ENCODE data around the gene TMOD2. TPM values are rescaled to one million over a fixed set of nuclear protein-coding genes. Genes with fewer than 3 reads are reported as not detected.
A peak's percentile ranks its signal among the peaks of the same experiment; 100 is the strongest.

Gene TMOD2
- total RNA-seq, 1 experiment from 2014 or later: 0.52 TPM

DNA sequence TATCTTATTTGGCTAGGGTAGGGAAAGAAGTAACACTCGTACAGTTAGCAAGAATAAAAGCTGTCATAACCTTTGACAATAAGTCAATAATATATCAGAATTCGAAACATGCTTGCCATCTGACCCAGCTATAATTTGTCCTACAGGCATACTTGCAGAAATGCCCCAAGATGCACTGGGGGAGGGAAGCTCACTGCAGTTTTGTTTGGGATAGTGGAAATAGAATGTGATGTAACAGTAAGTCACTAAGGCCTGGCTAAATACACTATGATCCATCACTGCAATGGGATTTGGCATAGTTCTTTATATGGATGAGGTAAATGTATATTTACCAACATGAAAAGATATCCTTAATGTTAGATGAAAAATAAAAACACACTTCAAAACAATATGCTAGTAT lies 52.6 kb downstream of the TMOD2 start:
- Mint-ChIP-seq H3K27me3 (ENCODE audit: insufficient read depth, unreplicated experiment) (peaks cover 6% of the 10 kb centered on the region), H3K27ac (ENCODE audit: unreplicated experiment) (no peak overlapping the region), H3K4me1 (ENCODE audit: low read depth, unreplicated experiment) (no peaks in the 10 kb centered on the region), H3K4me3 (ENCODE audit: unreplicated experiment) (no peak overlapping the region), H3K9me3 (ENCODE audit: unreplicated experiment) (no peaks in the 10 kb centered on the region), H3K36me3 (ENCODE audit: insufficient read depth, unreplicated experiment) (no peaks in the 10 kb centered on the region)
- H3K4me1 ChIP-seq: peaks cover 4% of the 10 kb centered on the region; the same call in 1 of the 2 replicates
- TF ChIP-seq, protein P1, sequence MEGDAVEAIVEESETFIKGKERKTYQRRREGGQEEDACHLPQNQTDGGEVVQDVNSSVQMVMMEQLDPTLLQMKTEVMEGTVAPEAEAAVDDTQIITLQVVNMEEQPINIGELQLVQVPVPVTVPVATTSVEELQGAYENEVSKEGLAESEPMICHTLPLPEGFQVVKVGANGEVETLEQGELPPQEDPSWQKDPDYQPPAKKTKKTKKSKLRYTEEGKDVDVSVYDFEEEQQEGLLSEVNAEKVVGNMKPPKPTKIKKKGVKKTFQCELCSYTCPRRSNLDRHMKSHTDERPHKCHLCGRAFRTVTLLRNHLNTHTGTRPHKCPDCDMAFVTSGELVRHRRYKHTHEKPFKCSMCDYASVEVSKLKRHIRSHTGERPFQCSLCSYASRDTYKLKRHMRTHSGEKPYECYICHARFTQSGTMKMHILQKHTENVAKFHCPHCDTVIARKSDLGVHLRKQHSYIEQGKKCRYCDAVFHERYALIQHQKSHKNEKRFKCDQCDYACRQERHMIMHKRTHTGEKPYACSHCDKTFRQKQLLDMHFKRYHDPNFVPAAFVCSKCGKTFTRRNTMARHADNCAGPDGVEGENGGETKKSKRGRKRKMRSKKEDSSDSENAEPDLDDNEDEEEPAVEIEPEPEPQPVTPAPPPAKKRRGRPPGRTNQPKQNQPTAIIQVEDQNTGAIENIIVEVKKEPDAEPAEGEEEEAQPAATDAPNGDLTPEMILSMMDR (IDR thresholded peaks at IDR 0.05; ENCODE audit: insufficient read depth in 1 of 2, low read depth in 1 of 2, low read length in 1 of 2, severe bottlenecking in 1 of 2, unreplicated experiment in 1 of 2): no peak
- POLR2A ChIA-PET: no interaction called here
- no peaks in the 10 kb centered on the region for H3K27me3 ChIP-seq (replicated peaks; ENCODE audit: control insufficient read depth, insufficient read depth, low read length)
- CTCF ChIA-PET: no interaction called here
- BruUV-seq (replicated peaks): no TSS peak
- no peak overlapping the region for H3K4me3 ChIP-seq (ENCODE audit: low read depth, low read length)
- peak in 1 of 2 experiments; percentile 13 for DNase-seq
- intact Hi-C loops (cut with micrococcal nuclease; ENCODE audit: unreplicated experiment): no loop called here
- no peaks in the 10 kb centered on the region for H3K36me3 ChIP-seq (ENCODE audit: control insufficient read depth, insufficient read depth, low read length)
- no peaks in the 10 kb centered on the region for H3K9me3 ChIP-seq

DNA sequence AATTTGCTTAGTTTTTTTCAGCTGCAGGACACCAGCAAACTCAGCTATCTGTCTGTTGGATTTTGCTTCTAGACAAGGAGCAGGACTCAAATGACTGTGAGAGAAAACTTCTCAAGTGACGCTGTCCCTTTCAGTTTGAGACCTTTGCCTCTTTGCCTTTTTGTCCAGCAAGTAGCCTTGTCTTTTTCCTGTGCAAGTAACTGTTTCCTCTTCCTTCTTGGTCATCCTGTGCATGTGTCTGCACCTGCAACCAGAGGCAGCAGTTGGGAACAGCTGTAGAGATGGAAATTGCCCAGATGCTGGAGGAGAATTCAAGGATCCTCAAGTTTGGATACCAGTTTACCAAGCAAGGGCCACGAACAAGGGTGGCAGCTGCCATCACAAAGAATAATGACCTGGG lies 54.7 kb downstream of the TMOD2 start:
- BruUV-seq (replicated peaks): no TSS peak
- Mint-ChIP-seq H3K9me3 (ENCODE audit: unreplicated experiment) (no peaks in the 10 kb centered on the region), H3K36me3 (ENCODE audit: insufficient read depth, unreplicated experiment) (no peaks in the 10 kb centered on the region), H3K4me1 (ENCODE audit: low read depth, unreplicated experiment) (no peaks in the 10 kb centered on the region), H3K4me3 (ENCODE audit: unreplicated experiment) (no peak overlapping the region), H3K27me3 (ENCODE audit: insufficient read depth, unreplicated experiment) (peaks cover 6% of the 10 kb centered on the region), H3K27ac (ENCODE audit: unreplicated experiment) (no peak overlapping the region)
- ChIA-PET POLR2A (no interaction called here), CTCF (no interaction called here)
- no peaks in the 10 kb centered on the region for H3K36me3 ChIP-seq (ENCODE audit: control insufficient read depth, insufficient read depth, low read length)
- H3K9me3 ChIP-seq: no peaks in the 10 kb centered on the region
- H3K27me3 ChIP-seq (replicated peaks; ENCODE audit: control insufficient read depth, insufficient read depth, low read length): no peaks in the 10 kb centered on the region
- intact Hi-C loops (cut with micrococcal nuclease; ENCODE audit: unreplicated experiment): no loop called here
- H3K4me3 ChIP-seq (ENCODE audit: low read depth, low read length): no peak overlapping the region
- TF ChIP-seq, protein P1 (IDR thresholded peaks at IDR 0.05; ENCODE audit: insufficient read depth in 1 of 2, low read depth in 1 of 2, low read length in 1 of 2, severe bottlenecking in 1 of 2, unreplicated experiment in 1 of 2): no peak
- DNase-seq: no peak
- H3K4me1 ChIP-seq: peaks cover 3% of the 10 kb centered on the region; the same call in 1 of the 2 replicates

DNA sequence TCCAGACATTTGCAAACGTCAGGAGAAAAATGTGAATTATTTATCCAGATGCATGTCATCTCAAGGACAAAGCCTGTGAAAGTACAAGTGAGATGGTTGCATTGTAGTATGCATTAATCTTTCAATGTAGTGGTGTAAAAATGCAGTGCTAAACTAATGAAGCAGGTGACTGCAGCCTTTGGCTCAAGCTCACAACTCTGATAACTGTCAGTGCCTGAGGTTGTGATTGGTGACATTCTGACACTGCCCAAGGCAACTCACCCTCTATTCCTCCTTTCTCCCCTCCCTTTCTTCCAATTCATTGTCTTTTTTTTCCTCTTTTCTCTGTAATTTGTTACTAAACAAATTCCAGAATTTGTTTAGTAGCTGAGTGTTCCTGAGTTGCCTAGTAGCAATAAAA lies 58.1 kb downstream of the TMOD2 start:
- no peak overlapping the region for H3K4me3 Mint-ChIP-seq (ENCODE audit: unreplicated experiment)
- no TSS peak for BruUV-seq (replicated peaks)

More for the DNA sequence above, 58.1 kb downstream of the TMOD2 start:
- no peak for DNase-seq
- H3K36me3 Mint-ChIP-seq (ENCODE audit: insufficient read depth, unreplicated experiment): no peaks in the 10 kb centered on the region
- no peaks in the 10 kb centered on the region for H3K9me3 Mint-ChIP-seq (ENCODE audit: unreplicated experiment)
- Histone ChIP-seq H3K27me3 (replicated peaks; ENCODE audit: control insufficient read depth, insufficient read depth, low read length) (no peaks in the 10 kb centered on the region), H3K4me1 (no peaks in the 10 kb centered on the region), H3K4me3 (ENCODE audit: low read depth, low read length) (no peak overlapping the region), H3K36me3 (ENCODE audit: control insufficient read depth, insufficient read depth, low read length) (no peaks in the 10 kb centered on the region), H3K9me3 (no peaks in the 10 kb centered on the region)
- no peaks in the 10 kb centered on the region for H3K4me1 Mint-ChIP-seq (ENCODE audit: low read depth, unreplicated experiment)
- ChIA-PET CTCF (no interaction called here), POLR2A (no interaction called here)
- no peak overlapping the region for H3K27ac Mint-ChIP-seq (ENCODE audit: unreplicated experiment)
- TF ChIP-seq, protein P1 (IDR thresholded peaks at IDR 0.05; ENCODE audit: insufficient read depth in 1 of 2, low read depth in 1 of 2, low read length in 1 of 2, severe bottlenecking in 1 of 2, unreplicated experiment in 1 of 2): no peak
- intact Hi-C loops (cut with micrococcal nuclease; ENCODE audit: unreplicated experiment): no loop called here
- H3K27me3 Mint-ChIP-seq (ENCODE audit: insufficient read depth, unreplicated experiment): peaks cover 6% of the 10 kb centered on the region
